ENCODE data around the gene TF.

TF gene

GRCh38 chr3:133747907-133748639 lies 1.9 kb downstream of the TF start:
- no peak for DNase-seq

- DNase-seq: no peak
Observed at GRCh38 chr3:133749427-133750258, 3.5 kb downstream of the TF start.

- DNase-seq: no peak
Observed at GRCh38 chr3:133750259-133750656, 4.1 kb downstream of the TF start.

GRCh38 chr3:133753107-133753778 lies 7.0 kb downstream of the TF start:
- no peak for DNase-seq

GRCh38 chr3:133753779-133754164 lies 7.6 kb downstream of the TF start:
- DNase-seq: no peak

- no peak for DNase-seq
Observed at GRCh38 chr3:133754455-133754854, 8.3 kb downstream of the TF start.

- no peak for DNase-seq
Observed at GRCh38 chr3:133754973-133755828, 9.0 kb downstream of the TF start.

GRCh38 chr3:133756716-133757694 lies 10.8 kb downstream of the TF start:
- no peak for DNase-seq

- no peak for DNase-seq
Observed at GRCh38 chr3:133757701-133758567, 11.7 kb downstream of the TF start.

- no peak for DNase-seq
Observed at GRCh38 chr3:133758568-133758928, 12.4 kb downstream of the TF start.

GRCh38 chr3:133758964-133759739 lies 13.0 kb downstream of the TF start:
- DNase-seq: no peak

GRCh38 chr3:133759740-133760305 lies 13.6 kb downstream of the TF start:
- DNase-seq: no peak

GRCh38 chr3:133760916-133761315 lies 14.7 kb downstream of the TF start:
- DNase-seq: no peak

GRCh38 chr3:133761605-133762484 lies 15.7 kb downstream of the TF start:
- no peak for DNase-seq

- DNase-seq: no peak
Observed at GRCh38 chr3:133762539-133762938, 16.3 kb downstream of the TF start.

- no peak for DNase-seq
Observed at GRCh38 chr3:133763797-133764683, 17.8 kb downstream of the TF start.

GRCh38 chr3:133765256-133765655 lies 19.1 kb downstream of the TF start:
- no peak for DNase-seq

Measured in CD4-positive, alpha-beta T cell treated with Interleukin-15 for 1 hour (primary cell).